HG03460 (cell line): ENCODE results near the gene SCAF4.
"Not testable (repeated sequence)": the region's sequence is repeated elsewhere in the genome, so short reads cannot be mapped to it uniquely, and the experiment has no call there.

ENCODE experiments used
- ATAC-seq: cut with Tn5 transposase; IDR thresholded peaks from one replicate; pipeline ENCODE4 v1.9.1; 2021; ENCODE audit not compliant: unreplicated experiment

SCAF4 gene, protein sequence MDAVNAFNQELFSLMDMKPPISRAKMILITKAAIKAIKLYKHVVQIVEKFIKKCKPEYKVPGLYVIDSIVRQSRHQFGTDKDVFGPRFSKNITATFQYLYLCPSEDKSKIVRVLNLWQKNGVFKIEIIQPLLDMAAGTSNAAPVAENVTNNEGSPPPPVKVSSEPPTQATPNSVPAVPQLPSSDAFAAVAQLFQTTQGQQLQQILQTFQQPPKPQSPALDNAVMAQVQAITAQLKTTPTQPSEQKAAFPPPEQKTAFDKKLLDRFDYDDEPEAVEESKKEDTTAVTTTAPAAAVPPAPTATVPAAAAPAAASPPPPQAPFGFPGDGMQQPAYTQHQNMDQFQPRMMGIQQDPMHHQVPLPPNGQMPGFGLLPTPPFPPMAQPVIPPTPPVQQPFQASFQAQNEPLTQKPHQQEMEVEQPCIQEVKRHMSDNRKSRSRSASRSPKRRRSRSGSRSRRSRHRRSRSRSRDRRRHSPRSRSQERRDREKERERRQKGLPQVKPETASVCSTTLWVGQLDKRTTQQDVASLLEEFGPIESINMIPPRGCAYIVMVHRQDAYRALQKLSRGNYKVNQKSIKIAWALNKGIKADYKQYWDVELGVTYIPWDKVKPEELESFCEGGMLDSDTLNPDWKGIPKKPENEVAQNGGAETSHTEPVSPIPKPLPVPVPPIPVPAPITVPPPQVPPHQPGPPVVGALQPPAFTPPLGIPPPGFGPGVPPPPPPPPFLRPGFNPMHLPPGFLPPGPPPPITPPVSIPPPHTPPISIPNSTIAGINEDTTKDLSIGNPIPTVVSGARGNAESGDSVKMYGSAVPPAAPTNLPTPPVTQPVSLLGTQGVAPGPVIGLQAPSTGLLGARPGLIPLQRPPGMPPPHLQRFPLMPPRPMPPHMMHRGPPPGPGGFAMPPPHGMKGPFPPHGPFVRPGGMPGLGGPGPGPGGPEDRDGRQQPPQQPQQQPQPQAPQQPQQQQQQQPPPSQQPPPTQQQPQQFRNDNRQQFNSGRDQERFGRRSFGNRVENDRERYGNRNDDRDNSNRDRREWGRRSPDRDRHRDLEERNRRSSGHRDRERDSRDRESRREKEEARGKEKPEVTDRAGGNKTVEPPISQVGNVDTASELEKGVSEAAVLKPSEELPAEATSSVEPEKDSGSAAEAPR

GRCh38 chr21:31731857-31732596, at the start of gene SCAF4:
Gene SCAF4, minus strand, starts transcription at chr21:31732118. Its CDS starts 426 bp downstream, at chr21:31731692.
- ATAC-seq, result peak; percentile 71

GRCh38 chr21:31780944-31781343, 49.0 kb upstream of the SCAF4 start:
- ATAC-seq, result no peak

DNA sequence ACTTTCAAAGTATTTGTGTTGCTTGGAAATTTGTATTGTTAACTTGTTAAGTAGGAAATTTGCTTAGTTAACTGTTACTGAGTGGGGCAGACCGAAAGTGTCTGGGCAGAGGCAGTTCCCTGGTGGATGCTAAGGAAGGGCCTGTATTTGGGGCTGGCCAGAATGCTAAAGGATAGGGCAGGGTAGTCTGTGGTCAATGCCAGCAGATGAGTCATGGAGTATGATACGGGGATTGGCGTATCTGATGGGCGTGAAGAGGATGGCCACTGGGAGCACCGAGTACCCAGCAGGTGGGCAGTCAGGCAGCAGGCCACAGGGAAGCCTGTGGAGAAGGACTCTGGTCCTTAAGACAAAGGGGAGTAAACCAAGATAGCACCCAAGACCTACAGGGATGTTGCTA, 46.6 kb upstream of the SCAF4 start:
- ATAC-seq, result no peak

DNA sequence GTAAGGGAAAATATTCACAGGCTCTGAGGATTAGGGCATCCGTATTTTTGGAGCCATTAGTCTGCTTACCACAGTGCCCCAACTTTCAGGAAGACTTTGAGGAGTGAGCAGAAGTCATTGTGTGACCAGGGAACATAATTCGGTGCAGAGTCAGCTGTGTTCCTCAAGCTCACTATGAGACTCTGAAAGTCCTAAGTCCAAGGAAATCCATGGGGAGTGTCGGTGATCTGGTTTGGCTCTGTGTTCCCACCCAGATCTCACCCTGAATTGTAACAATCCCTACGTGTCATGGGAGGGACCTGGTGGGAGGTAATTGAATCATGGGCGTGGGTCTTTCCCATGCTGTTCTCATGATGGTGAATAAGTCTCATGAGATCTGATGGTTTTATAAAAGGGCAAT, 45.9 kb upstream of the SCAF4 start:
- no peak for ATAC-seq

DNA sequence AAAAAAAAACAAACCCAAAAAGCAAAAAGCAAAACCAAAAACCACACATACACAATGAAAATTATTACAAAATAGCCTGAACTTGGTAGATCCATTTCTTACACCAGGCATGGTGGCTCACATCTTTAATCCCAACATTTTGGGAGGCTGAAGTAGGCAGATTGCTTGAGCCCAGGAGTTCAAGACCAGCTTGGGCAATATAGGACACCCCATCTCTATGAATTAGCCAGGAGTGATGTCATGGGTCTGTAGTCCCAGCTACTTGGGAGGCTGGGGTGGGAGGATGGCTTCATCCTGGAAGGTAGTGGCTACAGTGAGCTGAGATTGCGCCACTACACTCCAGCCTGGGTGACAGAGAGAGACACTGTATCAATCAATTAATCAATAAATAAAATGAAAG, 42.1 kb upstream of the SCAF4 start:
- no peak for ATAC-seq

DNA sequence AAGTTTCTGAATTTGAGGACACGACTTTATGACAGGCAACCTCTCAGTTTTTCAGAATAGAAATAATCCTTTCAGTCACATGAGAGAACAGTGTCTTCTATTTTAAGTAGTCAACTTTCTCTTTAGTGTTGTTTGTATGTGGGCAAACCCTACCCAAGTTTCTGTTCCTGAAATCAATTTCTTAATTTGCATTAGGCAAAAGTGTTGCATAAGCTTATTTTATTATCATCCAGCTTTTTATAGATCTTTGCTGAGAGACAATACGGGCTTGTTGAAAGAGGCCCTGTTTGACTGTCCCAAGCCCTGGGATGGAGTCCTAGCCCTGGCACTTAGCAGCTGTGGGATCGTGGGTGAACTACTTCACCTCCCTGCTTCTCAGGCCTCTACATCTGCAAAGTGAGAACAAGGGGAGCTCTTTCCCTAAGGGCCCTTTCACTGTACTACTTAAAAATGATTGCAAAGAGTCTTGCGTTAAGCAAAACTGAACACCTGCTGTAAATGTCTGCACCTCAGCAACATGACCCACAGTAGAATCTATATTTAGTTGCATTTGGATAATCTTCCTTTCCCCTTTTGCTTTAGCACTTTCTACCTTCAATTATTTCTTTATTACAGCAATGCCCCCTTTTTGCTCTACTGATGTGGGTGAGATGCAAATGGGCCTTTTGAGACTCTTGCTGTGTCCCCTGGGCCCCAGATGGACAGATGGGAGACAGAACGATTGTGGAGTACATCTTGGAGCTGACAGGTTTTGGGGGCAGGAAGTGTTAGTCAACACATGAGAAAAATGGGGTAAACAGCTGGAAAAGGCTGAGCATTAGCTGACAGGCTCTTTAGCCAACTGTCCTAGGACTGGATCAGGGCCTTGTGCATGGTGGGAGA, 41.0 kb upstream of the SCAF4 start:
- peak; percentile 88 for ATAC-seq

- no peak for ATAC-seq
Observed at GRCh38 chr21:31771685-31772084, 39.8 kb upstream of the SCAF4 start.

DNA sequence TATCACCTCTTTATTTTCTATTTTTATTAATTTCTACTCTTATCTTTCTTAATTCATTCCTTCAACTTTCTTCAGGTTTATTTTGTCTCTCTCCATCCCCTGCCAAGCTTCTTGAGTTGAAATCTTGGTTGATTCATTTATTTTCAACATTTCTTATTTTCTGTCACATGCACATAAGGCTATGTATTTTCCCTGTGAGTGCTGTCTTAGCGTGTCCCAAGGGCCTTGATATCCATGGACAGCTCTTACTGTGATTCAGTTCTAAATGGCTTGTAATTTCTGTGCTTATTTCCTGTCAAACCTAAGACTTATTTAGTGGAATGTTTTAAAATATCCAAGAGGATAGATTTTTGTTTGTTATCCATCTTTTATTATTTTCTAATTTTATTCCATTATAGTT, 36.8 kb upstream of the SCAF4 start:
- no peak for ATAC-seq

- ATAC-seq, result no peak
Observed at GRCh38 chr21:31766899-31767298, 35.0 kb upstream of the SCAF4 start.

DNA sequence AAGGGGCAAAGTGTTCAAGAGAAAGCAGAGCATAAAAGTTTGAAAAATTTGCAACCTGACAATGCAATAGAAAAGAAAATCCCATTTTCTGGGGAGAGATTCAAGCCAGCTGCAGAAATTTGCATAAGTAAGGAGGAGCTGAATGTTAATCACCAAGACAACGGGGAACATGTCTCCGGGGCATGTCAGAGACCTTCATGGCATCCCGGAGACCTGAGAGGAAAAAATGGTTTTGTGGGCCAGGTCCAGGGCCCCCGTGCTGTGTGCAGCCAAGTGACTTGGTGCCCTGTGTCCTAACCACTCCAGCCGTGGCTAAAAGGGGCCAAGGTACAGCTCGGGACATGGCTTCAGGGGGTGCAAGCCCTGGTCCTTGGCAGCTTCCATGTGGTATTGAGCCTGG, 33.9 kb upstream of the SCAF4 start:
- ATAC-seq, result not testable (repeated sequence)

- no peak for ATAC-seq
Observed at GRCh38 chr21:31760931-31761330, 29.0 kb upstream of the SCAF4 start.

DNA sequence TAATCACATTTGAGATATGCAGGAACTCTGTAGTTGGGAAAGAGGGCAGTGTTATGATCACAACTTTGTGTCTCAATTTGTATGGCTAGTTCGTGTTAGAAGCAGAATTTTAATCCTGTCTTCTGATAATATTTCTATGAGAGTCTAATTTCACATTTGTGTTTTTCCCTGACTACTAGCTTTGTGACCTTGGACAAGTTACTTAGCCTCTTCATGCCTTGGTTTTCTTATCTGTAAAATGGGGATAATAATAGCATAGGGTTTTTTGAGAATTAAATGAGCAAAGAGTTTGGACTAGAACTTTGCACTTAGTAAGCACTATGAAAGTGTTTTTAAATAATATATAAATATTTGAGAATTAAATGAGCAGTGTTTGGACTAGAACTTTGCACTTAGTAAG, 24.9 kb upstream of the SCAF4 start:
- no peak for ATAC-seq

- ATAC-seq, result no peak
Observed at GRCh38 chr21:31755027-31755426, 23.1 kb upstream of the SCAF4 start.

DNA sequence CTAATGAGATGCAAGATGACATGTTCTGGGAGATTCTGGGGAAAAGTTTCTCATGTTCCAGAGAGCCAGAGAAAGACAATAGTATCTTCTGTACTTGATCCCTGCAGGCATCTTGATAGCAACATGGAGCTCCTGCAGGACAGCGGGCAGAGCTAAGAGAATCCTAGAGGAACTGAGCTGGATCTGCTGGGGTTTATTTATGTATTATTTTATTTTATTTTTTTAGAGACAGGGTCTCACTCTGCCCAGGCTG, 22.7 kb upstream of the SCAF4 start:
- no peak for ATAC-seq

DNA sequence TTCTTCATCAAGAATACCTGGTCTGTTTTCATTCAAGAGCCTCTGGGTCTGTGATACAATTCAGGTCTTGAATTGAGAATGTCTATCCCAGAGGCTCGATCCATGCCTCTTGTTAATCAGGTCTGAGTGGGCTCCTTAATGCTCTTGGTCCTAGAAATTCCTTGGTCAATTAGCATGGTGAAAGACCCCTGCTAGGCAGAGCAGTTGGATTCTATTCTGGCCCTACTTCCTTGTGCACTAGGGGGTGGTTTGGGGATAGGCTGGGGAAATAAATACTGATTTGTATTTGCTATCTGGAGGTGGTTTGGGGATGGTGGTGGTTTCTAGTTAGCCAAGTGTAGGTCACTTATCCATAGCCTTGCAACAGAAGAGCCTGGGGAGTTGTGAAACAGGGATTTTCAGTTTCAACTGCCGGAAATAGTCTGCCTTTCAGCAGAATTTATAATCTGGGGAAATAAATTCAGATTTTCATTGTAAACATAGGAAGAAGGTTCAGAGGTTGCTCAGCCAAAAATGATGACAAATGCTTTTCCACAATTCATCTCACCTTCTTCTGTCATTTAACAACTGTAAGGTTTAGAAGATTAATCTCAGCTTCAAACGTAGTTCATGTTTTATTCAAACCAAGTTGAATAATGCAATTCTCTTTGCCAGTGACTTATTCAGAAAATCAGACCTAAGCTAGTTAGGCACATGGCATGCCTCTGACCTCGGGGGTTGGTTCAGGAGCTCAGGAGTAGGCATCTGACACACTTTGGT, 22.2 kb upstream of the SCAF4 start:
- no peak for ATAC-seq

DNA sequence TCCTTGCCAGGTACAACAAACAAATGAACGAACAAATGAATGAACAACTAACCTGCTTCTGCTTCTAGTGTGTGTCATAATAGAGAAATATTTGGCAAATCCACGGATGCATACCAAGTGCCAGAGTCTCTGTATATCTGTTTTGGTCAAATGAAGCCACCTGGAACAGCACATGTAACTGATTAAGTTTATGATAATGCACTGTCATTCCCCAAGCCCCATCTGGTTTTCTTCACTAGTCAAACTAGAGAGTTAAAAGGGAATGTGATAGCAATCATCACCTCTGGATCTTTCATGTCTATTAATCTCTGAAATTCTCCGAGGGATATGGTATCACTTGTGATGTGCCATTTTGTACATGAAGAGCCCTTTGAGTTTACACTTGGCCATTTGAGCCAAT, 21.0 kb upstream of the SCAF4 start:
- ATAC-seq, result no peak

GRCh38 chr21:31752352-31752751, 20.4 kb upstream of the SCAF4 start:
- ATAC-seq, result no peak

- ATAC-seq, result no peak
Observed at GRCh38 chr21:31750843-31751242, 18.9 kb upstream of the SCAF4 start.

GRCh38 chr21:31744182-31744800, 12.4 kb upstream of the SCAF4 start:
- no peak for ATAC-seq
